ENCODE data around the gene DUOX1. TPM values are rescaled to one million over a fixed set of nuclear protein-coding genes. Genes with fewer than 3 reads are reported as not detected.
A peak's percentile ranks its signal among the peaks of the same experiment; 100 is the strongest.

Gene DUOX1
- total and polyA plus RNA-seq, 2 donors (not counting 1 experiment from before 2014, with no cell fraction given) = 0.27 TPM; not detected in 1

GRCh38 chr15:45200001-45200798 lies 70.4 kb downstream of the DUOX1 start:
- peak overlapping the region; percentile 91 for H3K4me2 ChIP-seq (replicated peaks; ENCODE audit: low read depth, low read length, poor library complexity, severe bottlenecking)
- no peaks in the 10 kb centered on the region for H4K20me1 ChIP-seq (ENCODE audit: control insufficient read depth, insufficient read depth, low read length, poor library complexity, severe bottlenecking)
- no peaks in the 10 kb centered on the region for H3K79me2 ChIP-seq (ENCODE audit: control insufficient read depth, insufficient read depth, low read length)
- no peaks in the 10 kb centered on the region for H3K27me3 ChIP-seq (replicated peaks in 1 of 4; ENCODE audit: control extremely low read depth in 1 of 4, control insufficient read depth in 3 of 4, insufficient read depth in 4 of 4, low read length in 3 of 4)
- peak; percentile 64 for ATAC-seq (ENCODE audit: low read depth)
- WGBS (ENCODE audit: insufficient coverage) = 0% methylated on average over 34 of the region's 34 CpGs
- intact Hi-C loops (cut with micrococcal nuclease) = loop anchor here (1.0 to 10.0 kb wide), 7 partner anchors 33 to 415 kb away; partner anchors contain the start of genes GATM and SLC30A4
- H3K9me3 Mint-ChIP-seq (ENCODE audit: insufficient read depth) = no peaks in the 10 kb centered on the region
- ChIA-PET CTCF (interaction anchor here (0.6 to 9.2 kb wide), 11 partner anchors 11 to 414 kb away, joined by 3 to 79 read pairs (median 4); partner anchors contain the start of genes BLOC1S6 and SHF), POLR2A (interaction anchor here (0.5 to 4.4 kb wide), 13 partner anchors 10 to 912 kb away, joined by 3 to 48 read pairs (median 5); partner anchors contain the start of genes GOLM2 and SHF)
- no peaks in the 10 kb centered on the region for H3K9me3 ChIP-seq (ENCODE audit: control extremely low read depth in 1 of 3, control insufficient read depth in 2 of 3, insufficient read depth in 1 of 3, low read length in 2 of 3)
- no peak overlapping the region for H3K27ac Mint-ChIP-seq
- no peak overlapping the region for H3K4me3 Mint-ChIP-seq
- peaks cover 11 to 18% of the 10 kb centered on the region in 2 donors for H3K4me1 ChIP-seq (ENCODE audit: control insufficient read depth in 2 of 2, insufficient read depth in 2 of 2, low read length in 2 of 2)
- no peaks in the 10 kb centered on the region for H3K27me3 Mint-ChIP-seq
- H3K27ac ChIP-seq (ENCODE audit: low read length in 2 of 2) = peak overlapping the region; percentile 96 to 97
- H3K36me3 ChIP-seq (replicated peaks in 1 of 2; ENCODE audit: control extremely low read depth in 1 of 2, control insufficient read depth in 1 of 2, extremely low read depth in 1 of 2, insufficient read depth in 2 of 2, low read length in 1 of 2) = no peaks in the 10 kb centered on the region
- TF ChIP-seq CTCF (IDR thresholded peaks at IDR 0.05) = no peak
- TF ChIP-seq EZH2 (IDR thresholded peaks at IDR 0.05; ENCODE audit: borderline replicate concordance, insufficient read depth, low read depth, low read length, poor library complexity, severe bottlenecking) = no peak
- H3K4me3 ChIP-seq (ENCODE audit: control extremely low read depth in 1 of 5, extremely low read depth in 1 of 5, insufficient read depth in 1 of 5, low read depth in 2 of 5, low read length in 4 of 5) = peak overlapping the region; percentile 71 to 95 (median 85)
- H3K4me1 Mint-ChIP-seq = peaks cover 10% of the 10 kb centered on the region
- H2AFZ ChIP-seq (ENCODE audit: insufficient read depth, low read depth, low read length, poor library complexity, severe bottlenecking) = peak overlapping the region; percentile 81
- DNase-seq = peak; percentile 99
- peak overlapping the region; percentile 92 for H3K9ac ChIP-seq (ENCODE audit: low read length)
